NB4 (cell line): Measurements from ENCODE around the gene ZNF777.
A peak's percentile ranks its signal among the peaks of the same experiment; 100 is the strongest.

Experiments used
- DNase-seq: peaks from one replicate; pipeline ENCODE4 v3.0.0; 2010; ENCODE audit warnings: low read depth
- H3K4me3 ChIP-seq: one replicate; pipeline ENCODE4 v1.5.1; 2011; ENCODE audit warnings: mild to moderate bottlenecking, low read depth, low read length, moderate library complexity
- CTCF ChIP-seq: IDR thresholded peaks from one replicate; pipeline ENCODE4 v1.5.1; 2012; ENCODE audit warnings: low read depth, low read length
- MAX ChIP-seq: IDR thresholded peaks from 2 replicates; pipeline ENCODE4 v1.6.1; 2011; ENCODE audit warnings: low read depth, low read length
- MYC ChIP-seq: IDR thresholded peaks from 2 replicates; pipeline ENCODE4 v1.6.1; 2011; ENCODE audit warnings: low read depth, low read length
- POLR2A ChIP-seq: IDR thresholded peaks from 2 replicates; pipeline ENCODE4 v1.6.1; 2011; ENCODE audit warnings: mild to moderate bottlenecking; ENCODE audit not compliant: insufficient read length; ENCODE audit errors: extremely low read depth

ZNF777 gene

GRCh38 chr7:149460493-149461277 lies at the start of gene ZNF777:
Gene ZNF777 (minus strand): TSS chr7:149461062. CDS start chr7:149456022, 5,040 bp downstream.
- peak; percentile 92 for DNase-seq
- TF ChIP-seq POLR2A (peak; percentile 40), MAX (peak; percentile 38), CTCF (peak; percentile 50), MYC (0 out of 2 replicates have a peak, but pooled peaks have one; percentile 43)

GRCh38 chr7:149510248-149510647 lies 49.4 kb upstream of the ZNF777 start:
- no peak overlapping the region for H3K4me3 ChIP-seq
- TF ChIP-seq MYC (no peak), MAX (no peak), POLR2A (no peak), CTCF (no peak)
- no peak for DNase-seq

More at GRCh38 chr7:149460493-149461277, at the start of gene ZNF777:
- peak within 1 kb of the TSS; percentile 64 for H3K4me3 ChIP-seq

GRCh38 chr7:149509774-149510173 lies 48.9 kb upstream of the ZNF777 start:
- no peak for DNase-seq
- H3K4me3 ChIP-seq, result no peak overlapping the region
- no peak for TF ChIP-seq MYC
- TF ChIP-seq CTCF, result no peak
- TF ChIP-seq POLR2A, result no peak
- no peak for TF ChIP-seq MAX

GRCh38 chr7:149505551-149505950 lies 44.7 kb upstream of the ZNF777 start:
- no peak for DNase-seq
- TF ChIP-seq MYC (no peak), CTCF (no peak), POLR2A (no peak), MAX (no peak)
- H3K4me3 ChIP-seq, result no peak overlapping the region

GRCh38 chr7:149501651-149502050 lies 40.8 kb upstream of the ZNF777 start:
- H3K4me3 ChIP-seq, result no peak overlapping the region
- no peak for TF ChIP-seq POLR2A
- no peak for TF ChIP-seq CTCF
- no peak for TF ChIP-seq MYC
- TF ChIP-seq MAX, result no peak

More at GRCh38 chr7:149501651-149502050, 40.8 kb upstream of the ZNF777 start:
- DNase-seq, result no peak
